ENCODE measurements around the gene SEMA6C.

The SEMA6C gene

GRCh38 chr1:151144474-151145303 lies 1.7 kb downstream of the SEMA6C start:
- Mint-ChIP-seq H3K9me3 (no peaks in the 10 kb centered on the region), H3K36me3 (no peaks in the 10 kb centered on the region), H3K4me3 (no peak overlapping the region), H3K27me3 (peaks cover 19 to 22% of the 10 kb centered on the region in 2 donors), H3K4me1 (peaks cover 23 to 44% of the 10 kb centered on the region in 2 donors), H3K27ac (no peak overlapping the region)
- DNase-seq (no peak), ATAC-seq (replicated peaks) (no peak)

- DNase-seq = no peak
- Mint-ChIP-seq H3K4me1 (peaks cover 22 to 44% of the 10 kb centered on the region in 2 donors), H3K36me3 (no peaks in the 10 kb centered on the region), H3K27me3 (peaks cover 19 to 22% of the 10 kb centered on the region in 2 donors), H3K27ac (no peak overlapping the region), H3K9me3 (no peaks in the 10 kb centered on the region), H3K4me3 (no peak overlapping the region)
- ATAC-seq (replicated peaks) = no peak
Measured at GRCh38 chr1:151143986-151144385, 2.4 kb downstream of the SEMA6C start.

- Mint-ChIP-seq H3K27me3 (peaks cover 19 to 22% of the 10 kb centered on the region in 2 donors), H3K27ac (no peak overlapping the region), H3K36me3 (no peaks in the 10 kb centered on the region), H3K9me3 (no peaks in the 10 kb centered on the region), H3K4me1 (peaks cover 22 to 44% of the 10 kb centered on the region in 2 donors), H3K4me3 (no peak overlapping the region)
- DNase-seq (no peak), ATAC-seq (replicated peaks) (no peak)
Measured at GRCh38 chr1:151143057-151143435, 3.4 kb downstream of the SEMA6C start.

GRCh38 chr1:151142411-151143056 lies 3.9 kb downstream of the SEMA6C start:
- Mint-ChIP-seq H3K27me3 (peaks cover 14 to 19% of the 10 kb centered on the region in 2 donors), H3K27ac (peak overlapping the region; percentile 51), H3K4me3 (no peak overlapping the region), H3K9me3 (no peaks in the 10 kb centered on the region), H3K4me1 (peaks cover 22 to 44% of the 10 kb centered on the region in 2 donors), H3K36me3 (no peaks in the 10 kb centered on the region)
- ATAC-seq (replicated peaks) (no peak), DNase-seq (no peak)

GRCh38 chr1:151137789-151138188 lies 8.6 kb downstream of the SEMA6C start:
- H3K4me3 Mint-ChIP-seq = no peak overlapping the region
- H3K27me3 Mint-ChIP-seq = no peaks in the 10 kb centered on the region
- peaks cover 0 to 2% of the 10 kb centered on the region in 2 donors for H3K9me3 Mint-ChIP-seq
- H3K27ac Mint-ChIP-seq = no peak overlapping the region
- no peak for ATAC-seq (replicated peaks)
- peaks cover 5 to 8% of the 10 kb centered on the region in 2 donors for H3K4me1 Mint-ChIP-seq
- no peak for DNase-seq
- H3K36me3 Mint-ChIP-seq = no peaks in the 10 kb centered on the region

GRCh38 chr1:151135433-151136385 lies 10.7 kb downstream of the SEMA6C start:
- H3K4me3 Mint-ChIP-seq = no peak overlapping the region

GRCh38 chr1:151134991-151135390 lies 11.4 kb downstream of the SEMA6C start:
- DNase-seq (no peak), ATAC-seq (replicated peaks) (no peak)
- Mint-ChIP-seq H3K27me3 (no peaks in the 10 kb centered on the region), H3K9me3 (peaks cover 0 to 2% of the 10 kb centered on the region in 2 donors), H3K4me1 (peaks cover 3 to 7% of the 10 kb centered on the region in 2 donors), H3K27ac (no peak overlapping the region), H3K4me3 (no peak overlapping the region), H3K36me3 (no peaks in the 10 kb centered on the region)

More at GRCh38 chr1:151135433-151136385, 10.7 kb downstream of the SEMA6C start:
- no peak for DNase-seq
- no peak overlapping the region for H3K27ac Mint-ChIP-seq
- H3K4me1 Mint-ChIP-seq = peaks cover 3 to 7% of the 10 kb centered on the region in 2 donors
- no peak for ATAC-seq (replicated peaks)
- no peaks in the 10 kb centered on the region for H3K27me3 Mint-ChIP-seq
- no peaks in the 10 kb centered on the region for H3K36me3 Mint-ChIP-seq
- H3K9me3 Mint-ChIP-seq = peaks cover 0 to 2% of the 10 kb centered on the region in 2 donors

- peaks cover 0 to 2% of the 10 kb centered on the region in 2 donors for H3K9me3 Mint-ChIP-seq
- H3K27ac Mint-ChIP-seq = no peak overlapping the region
- ATAC-seq (replicated peaks) (no peak), DNase-seq (no peak)
- no peak overlapping the region for H3K4me3 Mint-ChIP-seq
- no peaks in the 10 kb centered on the region for H3K27me3 Mint-ChIP-seq
- H3K36me3 Mint-ChIP-seq = no peaks in the 10 kb centered on the region
- H3K4me1 Mint-ChIP-seq = peaks cover 3 to 7% of the 10 kb centered on the region in 2 donors
Measured at GRCh38 chr1:151134396-151134795, 12.0 kb downstream of the SEMA6C start.

GRCh38 chr1:151133018-151133806 lies 13.2 kb downstream of the SEMA6C start:
- no peaks in the 10 kb centered on the region for H3K27me3 Mint-ChIP-seq
- ATAC-seq (replicated peaks) = no peak

GRCh38 chr1:151132335-151133017 lies 14.0 kb downstream of the SEMA6C start:
- no peak for ATAC-seq (replicated peaks)
- peaks cover 3 to 7% of the 10 kb centered on the region in 2 donors for H3K4me1 Mint-ChIP-seq
- H3K9me3 Mint-ChIP-seq = peaks cover 0 to 2% of the 10 kb centered on the region in 2 donors
- H3K27ac Mint-ChIP-seq = no peak overlapping the region
- H3K4me3 Mint-ChIP-seq = no peak overlapping the region
- H3K36me3 Mint-ChIP-seq = no peaks in the 10 kb centered on the region
- no peak for DNase-seq
- H3K27me3 Mint-ChIP-seq = no peaks in the 10 kb centered on the region

More at GRCh38 chr1:151133018-151133806, 13.2 kb downstream of the SEMA6C start:
- H3K27ac Mint-ChIP-seq = no peak overlapping the region
- peaks cover 0 to 2% of the 10 kb centered on the region in 2 donors for H3K9me3 Mint-ChIP-seq
- peaks cover 3 to 7% of the 10 kb centered on the region in 2 donors for H3K4me1 Mint-ChIP-seq
- no peak for DNase-seq
- no peaks in the 10 kb centered on the region for H3K36me3 Mint-ChIP-seq
- H3K4me3 Mint-ChIP-seq = no peak overlapping the region

- peak overlapping the region; percentile 91 for H3K27ac Mint-ChIP-seq
- H3K9me3 Mint-ChIP-seq = peaks cover 0 to 2% of the 10 kb centered on the region in 2 donors
Measured at GRCh38 chr1:151131701-151132334, 14.6 kb downstream of the SEMA6C start.

GRCh38 chr1:151130987-151131586 lies 15.3 kb downstream of the SEMA6C start:
- H3K27ac Mint-ChIP-seq = peak overlapping the region; percentile 91
- H3K4me3 Mint-ChIP-seq = peak overlapping the region; percentile 79 to 81
- peak; percentile 100 for ATAC-seq (replicated peaks)
- H3K4me1 Mint-ChIP-seq = peaks cover 3 to 7% of the 10 kb centered on the region in 2 donors
- H3K9me3 Mint-ChIP-seq = no peaks in the 10 kb centered on the region
- peak; percentile 84 for DNase-seq
- H3K36me3 Mint-ChIP-seq = no peaks in the 10 kb centered on the region
- no peaks in the 10 kb centered on the region for H3K27me3 Mint-ChIP-seq

More at GRCh38 chr1:151131701-151132334, 14.6 kb downstream of the SEMA6C start:
- H3K27me3 Mint-ChIP-seq = no peaks in the 10 kb centered on the region
- ATAC-seq (replicated peaks) = no peak
- peak overlapping the region; percentile 79 to 81 for H3K4me3 Mint-ChIP-seq
- no peaks in the 10 kb centered on the region for H3K36me3 Mint-ChIP-seq
- H3K4me1 Mint-ChIP-seq = peaks cover 3 to 7% of the 10 kb centered on the region in 2 donors
- DNase-seq = no peak

Measured in stimulated activated naive B cell treated with anti-CD40 and anti-IgM and Interleukin-4, amounts not matched to agents 10 μg/mL and 1 μg/mL and 100 μg/mL, for 72 hours (primary cell).